ENCODE measurements around the gene PEMT.

Gene PEMT

DNA sequence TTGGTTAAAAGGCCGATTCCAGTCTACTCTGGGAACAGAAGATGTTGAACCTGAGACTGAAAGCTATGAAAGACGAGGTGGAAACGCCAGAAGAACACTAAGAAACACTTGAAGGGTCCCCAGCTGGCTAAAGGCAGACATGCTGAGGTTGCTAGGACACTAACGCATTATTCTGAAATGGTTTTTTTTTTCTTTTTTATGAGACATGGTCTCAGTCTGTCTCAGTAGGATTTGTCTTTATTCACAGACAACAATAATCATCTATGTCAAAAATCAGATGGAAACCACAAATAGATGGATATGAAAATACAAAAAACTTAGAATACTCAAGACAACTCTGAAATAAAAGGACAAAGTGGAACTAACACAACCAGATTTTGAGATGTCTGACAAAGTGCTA is 60.4 kb downstream of the PEMT start:
- H3K36me3 Mint-ChIP-seq = no peaks in the 10 kb centered on the region
- ATAC-seq (replicated peaks) = no peak
- H3K9me3 Mint-ChIP-seq = no peaks in the 10 kb centered on the region
- no peak for DNase-seq
- no peak overlapping the region for H3K4me3 Mint-ChIP-seq
- no peaks in the 10 kb centered on the region for H3K27me3 Mint-ChIP-seq
- H3K27ac Mint-ChIP-seq = no peak overlapping the region
- peaks cover 0 to 1% of the 10 kb centered on the region in 2 donors for H3K4me1 Mint-ChIP-seq

DNA sequence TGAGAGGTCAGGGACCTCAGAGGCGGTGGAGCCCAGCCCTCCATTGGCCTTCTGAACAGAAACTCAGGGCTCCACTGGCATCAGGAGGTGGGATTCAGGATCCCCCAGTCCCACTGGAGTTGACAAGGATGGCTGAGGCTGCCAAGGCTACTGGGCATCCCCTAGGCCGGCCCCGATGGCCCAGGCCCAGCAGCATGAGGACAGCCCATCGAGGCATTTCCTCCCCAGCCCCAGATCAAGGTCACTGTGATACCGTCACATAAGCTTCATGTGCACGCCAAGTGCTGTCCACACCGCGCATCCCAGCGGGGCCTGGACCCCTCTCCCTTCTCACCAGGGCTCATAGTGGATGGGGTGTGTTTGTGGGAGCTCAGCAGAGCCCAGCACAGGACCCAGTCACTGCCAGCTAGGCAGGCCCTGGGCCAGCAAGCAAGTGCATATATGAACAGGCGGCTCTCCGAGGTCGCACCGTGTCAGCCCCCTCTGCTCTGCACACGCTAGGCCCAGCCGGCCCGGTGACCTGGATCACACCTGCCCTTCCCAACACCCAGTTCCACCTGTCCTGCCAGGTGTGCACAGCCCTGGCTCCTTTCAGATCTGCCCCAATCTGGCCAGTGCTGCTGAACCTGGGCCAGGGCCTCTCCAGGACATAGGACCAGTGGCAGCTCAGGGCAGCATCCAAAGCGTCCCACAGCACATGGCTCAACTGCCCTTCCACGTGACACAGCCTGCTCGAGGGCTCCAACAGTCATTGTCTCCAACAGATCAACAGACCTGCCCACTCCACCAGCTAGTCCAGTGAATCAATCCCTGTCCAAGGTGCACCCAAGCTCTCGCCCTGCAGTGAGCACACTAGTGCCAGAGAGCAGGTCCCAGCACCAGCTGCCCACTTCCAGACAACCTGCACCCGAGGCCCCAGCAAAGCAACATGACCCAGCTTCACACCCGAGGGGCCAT is 62.5 kb downstream of the PEMT start:
- no peaks in the 10 kb centered on the region for H3K9me3 Mint-ChIP-seq
- no peak overlapping the region for H3K27ac Mint-ChIP-seq
- ATAC-seq (replicated peaks) (no peak), DNase-seq (no peak)
- H3K36me3 Mint-ChIP-seq = no peaks in the 10 kb centered on the region
- H3K4me3 Mint-ChIP-seq = no peak overlapping the region
- H3K27me3 Mint-ChIP-seq = no peaks in the 10 kb centered on the region
- peaks cover 0 to 1% of the 10 kb centered on the region in 2 donors for H3K4me1 Mint-ChIP-seq

DNA sequence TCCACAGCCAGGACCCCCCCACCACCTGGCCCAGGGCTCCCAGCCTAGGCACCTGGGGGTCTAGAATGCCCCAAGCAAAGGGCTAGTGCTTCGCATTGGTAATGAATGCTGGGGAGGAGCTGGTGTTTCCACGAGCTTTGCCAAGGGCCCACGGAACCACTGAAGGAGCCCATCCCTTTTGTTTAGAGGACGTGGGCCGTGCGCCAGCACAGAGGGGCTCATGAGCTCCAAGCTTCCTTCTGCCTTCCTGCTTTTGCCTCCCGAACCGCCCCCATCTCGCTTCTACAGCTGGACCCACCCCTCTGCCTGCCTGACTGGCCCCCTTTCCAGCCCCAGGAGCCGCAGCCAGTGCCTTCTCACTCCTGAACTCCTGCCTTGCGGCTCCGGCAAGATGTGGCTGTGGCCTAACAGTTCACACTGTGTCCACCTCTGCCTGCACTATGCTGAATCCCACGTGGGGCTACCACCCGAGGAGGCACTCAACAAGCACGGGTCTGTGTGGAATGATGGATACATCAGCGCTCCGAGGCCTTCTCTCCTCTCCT is 63.5 kb downstream of the PEMT start:
- H3K27me3 Mint-ChIP-seq = no peaks in the 10 kb centered on the region
- H3K9me3 Mint-ChIP-seq = no peaks in the 10 kb centered on the region
- no peak for DNase-seq

DNA sequence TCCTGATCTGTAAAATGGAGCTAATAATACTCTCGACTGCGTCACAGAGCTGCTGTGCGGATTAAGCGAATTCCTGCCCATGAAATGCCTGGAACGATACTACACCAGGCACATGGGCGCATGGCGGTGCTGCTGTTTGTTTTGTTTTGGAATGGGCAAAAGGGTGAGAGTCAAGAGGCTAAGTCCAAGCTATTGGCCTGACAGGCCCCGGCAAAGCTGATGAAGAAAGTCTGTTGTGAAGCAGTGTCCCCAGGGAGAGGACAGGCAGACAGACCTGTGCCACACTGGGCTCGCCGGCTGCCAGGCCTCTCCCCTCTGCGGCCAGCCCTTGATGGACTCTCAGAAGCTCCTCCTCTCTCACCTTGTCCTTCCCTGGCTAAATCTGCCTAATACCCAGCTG is 64.0 kb downstream of the PEMT start:
- Mint-ChIP-seq H3K4me1 (no peaks in the 10 kb centered on the region), H3K27me3 (no peaks in the 10 kb centered on the region), H3K27ac (no peak overlapping the region), H3K36me3 (no peaks in the 10 kb centered on the region), H3K9me3 (no peaks in the 10 kb centered on the region), H3K4me3 (no peak overlapping the region)
- no peak for ATAC-seq (replicated peaks)
- no peak for DNase-seq

More for the DNA sequence above, 63.5 kb downstream of the PEMT start:
- Mint-ChIP-seq H3K27ac (no peak overlapping the region), H3K4me1 (peaks cover 0 to 1% of the 10 kb centered on the region in 2 donors), H3K36me3 (no peaks in the 10 kb centered on the region), H3K4me3 (no peak overlapping the region)
- no peak for ATAC-seq (replicated peaks)

DNA sequence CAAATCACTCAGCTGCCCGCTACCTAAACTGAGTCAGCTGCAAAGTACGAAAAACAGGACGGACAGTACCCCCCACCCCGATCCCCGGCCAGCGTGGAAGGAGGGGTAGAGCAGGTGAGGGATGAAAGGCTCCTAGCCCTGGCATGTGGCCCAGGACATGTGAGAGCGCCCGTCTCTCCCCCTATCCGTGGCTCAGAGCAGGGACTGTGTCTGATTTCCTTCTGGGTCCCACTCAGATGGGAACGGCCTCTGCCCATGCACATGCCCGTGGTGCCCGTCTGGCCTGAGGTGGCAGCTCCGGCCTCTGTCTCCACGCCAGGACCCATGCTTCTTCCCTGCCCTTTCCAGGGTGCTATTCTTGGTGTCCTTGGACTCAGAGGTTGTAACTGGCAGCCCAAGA is 65.1 kb downstream of the PEMT start:
- no peaks in the 10 kb centered on the region for H3K9me3 Mint-ChIP-seq
- no peaks in the 10 kb centered on the region for H3K36me3 Mint-ChIP-seq
- DNase-seq = no peak
- H3K27ac Mint-ChIP-seq = no peak overlapping the region
- no peaks in the 10 kb centered on the region for H3K4me1 Mint-ChIP-seq
- no peak for ATAC-seq (replicated peaks)
- no peak overlapping the region for H3K4me3 Mint-ChIP-seq
- no peaks in the 10 kb centered on the region for H3K27me3 Mint-ChIP-seq

DNA sequence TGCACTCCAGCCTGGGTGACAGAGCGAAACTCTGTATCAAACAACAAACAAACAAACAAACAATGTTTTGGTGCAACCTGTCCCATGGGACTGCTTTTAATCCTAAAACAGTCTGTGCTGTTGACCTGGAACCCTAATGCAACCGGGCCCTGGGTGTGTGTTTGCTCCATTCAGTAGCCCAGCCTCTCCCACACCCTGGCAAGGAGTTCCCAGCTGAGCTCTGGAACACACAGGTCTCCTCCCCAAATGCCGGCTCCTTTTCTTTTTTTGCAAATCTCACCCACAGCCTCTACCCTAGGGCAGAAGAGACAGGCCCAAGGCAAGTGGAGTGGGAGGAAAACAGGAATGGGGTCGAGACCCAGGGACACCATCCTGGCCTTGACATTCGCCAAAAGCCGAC is 65.6 kb downstream of the PEMT start:
- no peaks in the 10 kb centered on the region for H3K9me3 Mint-ChIP-seq
- H3K27me3 Mint-ChIP-seq = no peaks in the 10 kb centered on the region
- ATAC-seq (replicated peaks) (no peak), DNase-seq (no peak)
- H3K36me3 Mint-ChIP-seq = no peaks in the 10 kb centered on the region
- H3K27ac Mint-ChIP-seq = no peak overlapping the region
- H3K4me3 Mint-ChIP-seq = no peak overlapping the region
- no peaks in the 10 kb centered on the region for H3K4me1 Mint-ChIP-seq

DNA sequence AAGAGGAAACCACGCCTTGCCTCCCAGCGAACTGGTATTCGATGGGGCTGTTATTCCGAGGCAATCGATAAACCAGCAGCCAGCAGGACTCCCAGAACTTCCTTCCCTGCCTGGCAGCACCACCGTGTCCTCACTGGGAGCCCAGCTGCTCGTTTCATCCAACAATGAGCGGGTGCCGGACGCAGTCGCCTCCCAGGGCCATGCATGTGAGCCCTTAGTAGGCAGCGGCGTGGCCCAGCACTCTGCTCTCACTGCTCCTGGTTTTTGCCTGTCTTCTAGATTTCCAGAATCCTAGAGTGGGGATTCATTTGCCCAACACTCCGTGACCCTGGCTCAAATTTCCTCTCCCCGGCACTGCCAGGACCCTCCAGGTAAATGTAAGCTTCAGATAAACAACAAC is 66.2 kb downstream of the PEMT start:
- H3K36me3 Mint-ChIP-seq = peaks cover 0 to 6% of the 10 kb centered on the region in 2 donors
- no peaks in the 10 kb centered on the region for H3K9me3 Mint-ChIP-seq
- no peak overlapping the region for H3K4me3 Mint-ChIP-seq
- no peaks in the 10 kb centered on the region for H3K27me3 Mint-ChIP-seq
- DNase-seq (no peak), ATAC-seq (replicated peaks) (no peak)
- H3K27ac Mint-ChIP-seq = no peak overlapping the region
- no peaks in the 10 kb centered on the region for H3K4me1 Mint-ChIP-seq

DNA sequence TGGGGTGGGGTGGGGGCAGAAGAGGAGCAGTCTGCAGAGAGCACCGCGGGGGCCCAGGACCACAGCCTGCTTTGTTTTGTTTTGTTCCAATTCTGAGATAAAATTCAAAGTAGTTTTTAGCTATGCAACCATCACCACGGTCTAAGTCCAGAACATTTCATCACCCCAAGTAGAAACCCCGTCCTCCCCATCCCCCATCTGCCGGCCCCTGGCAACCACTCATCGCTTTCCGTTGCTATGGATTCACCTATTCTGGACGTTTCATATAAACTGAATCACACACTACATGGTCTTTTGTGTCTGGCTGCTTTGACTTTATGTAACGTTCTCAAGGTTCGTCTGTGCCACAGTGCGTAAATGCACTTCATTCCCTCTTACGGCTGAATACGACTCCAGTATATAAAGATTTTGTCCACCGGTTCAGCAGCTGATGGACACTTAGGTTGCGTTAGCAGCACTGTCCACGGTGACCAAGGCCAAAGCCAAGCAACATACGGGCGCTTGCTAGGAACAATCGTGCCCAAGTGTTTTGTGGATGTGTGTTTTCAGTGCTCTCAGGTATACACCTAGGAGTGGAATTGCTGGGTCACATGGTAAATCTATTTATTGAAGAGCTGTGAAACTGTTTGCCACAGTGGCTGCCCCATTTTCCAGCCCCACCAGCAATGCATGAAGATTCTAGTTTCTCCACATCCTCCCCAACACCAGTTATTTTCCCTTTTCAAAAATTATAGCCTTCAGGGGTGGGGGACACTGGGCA is 67.6 kb downstream of the PEMT start:
- Mint-ChIP-seq H3K4me3 (no peak overlapping the region), H3K9me3 (no peaks in the 10 kb centered on the region), H3K36me3 (peaks cover 0 to 9% of the 10 kb centered on the region in 2 donors), H3K4me1 (no peaks in the 10 kb centered on the region), H3K27ac (no peak overlapping the region), H3K27me3 (no peaks in the 10 kb centered on the region)
- ATAC-seq (replicated peaks) (no peak), DNase-seq (no peak)

DNA sequence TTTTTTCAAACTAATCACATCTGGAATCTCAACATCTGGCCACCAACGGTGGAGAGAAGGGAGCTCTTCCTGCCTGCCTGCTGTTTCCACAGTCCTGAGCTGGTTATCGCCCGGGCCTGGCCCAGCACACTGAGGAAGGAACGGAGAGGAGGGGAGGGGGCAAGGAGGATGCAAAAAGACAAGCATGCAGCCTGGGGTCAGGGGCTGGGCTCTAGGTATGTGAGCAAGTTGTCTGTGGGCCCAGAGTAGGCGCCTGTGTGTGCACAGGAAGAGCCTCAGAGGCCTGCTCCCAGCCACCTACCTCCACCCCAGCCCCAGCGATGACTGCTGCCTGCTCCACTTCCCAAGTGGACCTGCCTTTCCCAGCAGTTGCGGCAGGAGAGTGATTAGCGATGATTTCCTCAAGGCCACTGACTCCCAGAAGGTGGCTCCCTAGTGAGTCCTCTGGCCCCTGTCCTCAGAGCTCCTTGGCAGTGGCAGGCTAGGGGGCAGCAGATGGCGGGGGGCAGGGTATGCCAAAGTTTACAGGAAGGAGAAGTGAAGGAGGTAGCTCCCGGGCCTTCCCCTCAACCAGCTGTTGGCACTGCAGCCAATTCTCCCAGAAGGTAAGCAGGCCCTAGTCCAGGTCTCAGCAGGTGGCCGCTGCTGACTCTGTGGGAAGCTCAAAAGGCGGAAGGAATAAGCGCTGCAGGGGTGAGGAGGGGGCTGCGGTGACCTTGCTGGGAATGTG is 68.3 kb downstream of the PEMT start:
- DNase-seq (no peak), ATAC-seq (replicated peaks) (no peak)
- Mint-ChIP-seq H3K27me3 (no peaks in the 10 kb centered on the region), H3K4me1 (no peaks in the 10 kb centered on the region), H3K36me3 (peaks cover 4 to 12% of the 10 kb centered on the region in 2 donors), H3K9me3 (no peaks in the 10 kb centered on the region), H3K4me3 (no peak overlapping the region), H3K27ac (no peak overlapping the region)

DNA sequence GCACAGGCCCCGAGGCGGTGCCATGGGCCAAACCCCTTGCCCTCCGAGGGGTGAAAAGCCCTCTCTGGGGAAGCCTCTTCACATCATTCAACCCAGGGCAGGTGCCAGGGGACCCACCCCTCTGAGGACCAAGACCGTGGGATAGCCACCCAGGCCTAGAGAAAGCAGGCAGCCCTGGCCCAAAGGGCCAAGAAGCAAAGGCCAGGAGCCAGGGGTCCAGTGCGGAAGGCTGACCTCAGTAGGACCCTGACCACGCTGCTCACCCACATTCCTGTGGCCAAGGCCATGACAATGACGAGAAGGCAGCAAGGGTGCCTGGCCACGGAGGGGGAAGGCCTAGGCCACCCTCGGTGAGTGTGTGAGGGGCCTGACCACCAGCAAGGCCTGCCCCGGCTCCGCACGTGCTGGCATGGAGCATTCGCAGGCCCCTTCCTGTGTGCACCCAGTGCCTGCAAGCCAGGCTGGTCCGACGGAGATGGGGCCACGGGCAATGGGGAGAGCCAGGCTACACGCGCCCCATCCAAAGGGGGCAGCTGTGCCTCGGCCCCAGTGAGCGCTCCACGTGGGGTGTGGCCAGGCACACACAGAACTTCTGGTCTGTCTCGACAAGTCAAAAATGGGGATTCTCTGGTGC is 70.8 kb downstream of the PEMT start:
- Mint-ChIP-seq H3K9me3 (no peaks in the 10 kb centered on the region), H3K4me3 (no peak overlapping the region), H3K4me1 (no peaks in the 10 kb centered on the region), H3K36me3 (peaks cover 4 to 12% of the 10 kb centered on the region in 2 donors), H3K27me3 (no peaks in the 10 kb centered on the region), H3K27ac (no peak overlapping the region)
- ATAC-seq (replicated peaks) = no peak
- DNase-seq = no peak

DNA sequence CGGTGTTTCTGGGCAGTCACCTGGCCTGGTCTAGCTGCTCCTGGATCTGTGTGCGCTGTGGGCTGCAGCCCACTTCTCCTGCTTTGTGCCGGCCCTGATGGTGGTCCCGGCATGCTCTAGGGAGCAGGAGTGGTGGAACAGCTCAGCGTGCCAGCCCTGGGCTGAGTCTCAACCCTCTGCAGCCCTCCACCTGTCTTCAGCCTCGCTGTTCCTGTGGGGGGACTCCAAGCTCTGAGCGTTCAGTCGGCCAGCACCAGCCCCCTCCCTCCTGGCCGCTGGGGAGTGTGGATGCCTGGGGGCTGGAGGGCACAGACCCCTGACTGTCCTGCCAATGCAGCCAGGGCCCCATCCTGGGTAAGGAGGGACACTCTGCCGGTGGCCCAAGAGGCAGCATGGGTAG is 71.6 kb downstream of the PEMT start:
- ATAC-seq (replicated peaks) = no peak
- H3K4me3 Mint-ChIP-seq = no peak overlapping the region
- H3K27ac Mint-ChIP-seq = no peak overlapping the region
- peaks cover 4 to 12% of the 10 kb centered on the region in 2 donors for H3K36me3 Mint-ChIP-seq
- no peaks in the 10 kb centered on the region for H3K9me3 Mint-ChIP-seq
- DNase-seq = no peak
- no peaks in the 10 kb centered on the region for H3K27me3 Mint-ChIP-seq
- no peaks in the 10 kb centered on the region for H3K4me1 Mint-ChIP-seq

DNA sequence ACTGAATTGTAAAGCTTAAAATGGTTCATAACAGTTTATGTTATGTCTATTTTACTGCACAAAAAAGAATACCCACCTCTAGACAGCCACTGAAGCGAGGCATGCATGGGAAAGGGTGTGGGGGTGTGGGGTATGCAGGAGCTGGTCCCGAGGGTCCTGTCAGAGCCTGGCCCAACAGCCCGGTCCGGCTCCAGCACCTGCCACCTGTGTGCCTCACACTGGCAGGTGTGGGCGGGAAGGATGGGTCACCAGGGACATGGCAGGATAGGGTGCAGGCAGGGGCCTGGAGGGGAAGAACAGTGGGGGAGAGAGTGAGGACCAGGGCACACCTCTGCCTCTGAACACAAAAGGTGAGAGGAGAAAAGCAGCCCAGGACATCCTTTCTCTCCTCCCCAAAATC is 72.6 kb downstream of the PEMT start:
- ATAC-seq (replicated peaks) = no peak
- Mint-ChIP-seq H3K27ac (no peak overlapping the region), H3K4me3 (no peak overlapping the region), H3K36me3 (peaks cover 4 to 12% of the 10 kb centered on the region in 2 donors), H3K4me1 (no peaks in the 10 kb centered on the region), H3K9me3 (no peaks in the 10 kb centered on the region), H3K27me3 (no peaks in the 10 kb centered on the region)
- DNase-seq = no peak

DNA sequence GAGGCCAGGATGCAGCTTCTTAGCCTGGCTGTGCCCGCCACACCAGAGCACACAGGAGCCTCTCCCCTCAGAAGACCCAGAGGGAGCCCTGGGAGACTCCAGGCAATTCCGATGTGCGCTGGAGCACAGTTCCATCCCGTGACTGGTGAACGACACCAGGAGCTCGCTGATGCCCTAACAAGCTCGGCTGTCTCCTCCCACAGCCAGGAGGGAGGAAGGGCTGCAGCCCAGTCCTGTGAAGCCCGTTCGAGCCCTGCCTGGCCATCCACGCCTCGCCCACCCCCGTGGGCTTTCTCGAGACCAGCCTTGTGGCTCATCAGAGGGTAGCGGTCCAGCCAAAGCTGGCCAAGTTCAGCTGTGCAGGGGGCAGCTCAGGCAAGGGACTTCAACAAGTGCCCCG is 73.5 kb downstream of the PEMT start:
- H3K4me3 Mint-ChIP-seq = no peak overlapping the region
- H3K4me1 Mint-ChIP-seq = no peaks in the 10 kb centered on the region
- no peaks in the 10 kb centered on the region for H3K27me3 Mint-ChIP-seq
- H3K36me3 Mint-ChIP-seq = peaks cover 4 to 12% of the 10 kb centered on the region in 2 donors
- no peak for DNase-seq
- ATAC-seq (replicated peaks) = no peak
- no peak overlapping the region for H3K27ac Mint-ChIP-seq
- H3K9me3 Mint-ChIP-seq = no peaks in the 10 kb centered on the region
